GM20000 (cell line): ENCODE measurements around the gene HMGCS1.
"Not testable (repeated sequence)": the region's sequence is repeated elsewhere in the genome, so short reads cannot be mapped to it uniquely, and the experiment has no call there.

Source experiments
- DNase-seq: peaks from one replicate; pipeline ENCODE4 v3.0.0; 2012; ENCODE audit warnings: low spot score
- CTCF ChIP-seq: IDR thresholded peaks from 2 replicates; pipeline ENCODE4 v1.5.1; 2012; ENCODE audit warnings: mild to moderate bottlenecking, control low read depth; ENCODE audit errors: extremely low read depth, missing control alignments

Gene HMGCS1

GRCh38 chr5:43332401-43332800 is 19.2 kb upstream of the HMGCS1 start:
- no peak for DNase-seq

GRCh38 chr5:43325624-43326023 is 12.4 kb upstream of the HMGCS1 start:
- not testable (repeated sequence) for DNase-seq

More at GRCh38 chr5:43332401-43332800, 19.2 kb upstream of the HMGCS1 start:
- TF ChIP-seq CTCF: no peak

GRCh38 chr5:43323488-43323887 is 10.3 kb upstream of the HMGCS1 start:
- DNase-seq: not testable (repeated sequence)

- DNase-seq: no peak
- no peak for TF ChIP-seq CTCF
Observed at GRCh38 chr5:43320846-43321245, 7.6 kb upstream of the HMGCS1 start.

- TF ChIP-seq CTCF: no peak
- no peak for DNase-seq
Observed at GRCh38 chr5:43316421-43316820, 3.2 kb upstream of the HMGCS1 start.

GRCh38 chr5:43315682-43316081 is 2.5 kb upstream of the HMGCS1 start:
- no peak for TF ChIP-seq CTCF
- no peak for DNase-seq

- no peak for DNase-seq
- TF ChIP-seq CTCF: no peak
Observed at GRCh38 chr5:43315263-43315662, 2.1 kb upstream of the HMGCS1 start.

- no peak for DNase-seq
- TF ChIP-seq CTCF: no peak
Observed at GRCh38 chr5:43314724-43315123, 1.5 kb upstream of the HMGCS1 start.

- no peak for DNase-seq
- no peak for TF ChIP-seq CTCF
Observed at GRCh38 chr5:43313854-43314457, 744 bp upstream of the HMGCS1 start.
